ENCODE results near the gene SIRT5. TPM values are rescaled to one million over a fixed set of nuclear protein-coding genes. Genes with fewer than 3 reads are reported as not detected.
A peak's percentile ranks its signal among the peaks of the same experiment; 100 is the strongest.

SIRT5 gene
- total RNA-seq, 2 donors from 2014 or later, result 12.1 to 19.0 TPM

GRCh38 chr6:13617066-13617465, 42.7 kb downstream of the SIRT5 start:
- H3K27ac ChIP-seq (ENCODE audit: low read depth, low read length), result no peak overlapping the region
- TF ChIP-seq CTCF (conservative IDR thresholded peaks at IDR 0.05), result no peak
- H3K4me3 Mint-ChIP-seq, result peak overlapping the region; percentile 99
- H3K9ac ChIP-seq (ENCODE audit: extremely low read depth, low read length, poor library complexity, severe bottlenecking), result no peak overlapping the region
- no peaks in the 10 kb centered on the region for H3K9me3 ChIP-seq (ENCODE audit: control insufficient read depth, low read length)
- H3K36me3 ChIP-seq (ENCODE audit: control insufficient read depth, insufficient read depth, low read length), result peaks cover 53% of the 10 kb centered on the region
- H3K4me1 Mint-ChIP-seq, result peaks cover 18% of the 10 kb centered on the region
- H3K4me1 ChIP-seq (ENCODE audit: control insufficient read depth, insufficient read depth, low read length), result peaks cover 3% of the 10 kb centered on the region
- H3K27ac Mint-ChIP-seq, result peak overlapping the region; percentile 4
- 75 to 92% methylated on average over 1 to 2 of the region's 2 CpGs for WGBS, 2 experiments (ENCODE audit: insufficient coverage in 1 of 2, insufficient read length in 1 of 2)
- no peak for DNase-seq
- peak overlapping the region; percentile 97 for H3K4me3 ChIP-seq (ENCODE audit: low read length)
- H3K36me3 Mint-ChIP-seq (ENCODE audit: low read depth), result peaks cover 38% of the 10 kb centered on the region
- H3K9me3 Mint-ChIP-seq, result no peaks in the 10 kb centered on the region
- H3K27me3 ChIP-seq (ENCODE audit: control insufficient read depth, insufficient read depth, low read length, poor library complexity, severe bottlenecking), result no peaks in the 10 kb centered on the region
- H3K27me3 Mint-ChIP-seq (ENCODE audit: insufficient read depth), result no peaks in the 10 kb centered on the region

- Mint-ChIP-seq H3K4me1 (peaks cover 5% of the 10 kb centered on the region), H3K4me3 (no peak overlapping the region), H3K27ac (no peak overlapping the region), H3K9me3 (no peaks in the 10 kb centered on the region), H3K36me3 (ENCODE audit: low read depth) (peaks cover 37% of the 10 kb centered on the region), H3K27me3 (ENCODE audit: insufficient read depth) (no peaks in the 10 kb centered on the region)
- Histone ChIP-seq H3K9me3 (ENCODE audit: control insufficient read depth, low read length) (no peaks in the 10 kb centered on the region), H3K9ac (ENCODE audit: extremely low read depth, low read length, poor library complexity, severe bottlenecking) (no peak overlapping the region), H3K4me3 (ENCODE audit: low read length) (no peak overlapping the region), H3K27me3 (ENCODE audit: control insufficient read depth, insufficient read depth, low read length, poor library complexity, severe bottlenecking) (no peaks in the 10 kb centered on the region), H3K4me1 (ENCODE audit: control insufficient read depth, insufficient read depth, low read length) (no peaks in the 10 kb centered on the region), H3K36me3 (ENCODE audit: control insufficient read depth, insufficient read depth, low read length) (peaks cover 97% of the 10 kb centered on the region), H3K27ac (ENCODE audit: low read depth, low read length) (no peak overlapping the region)
- 54 to 63% methylated on average over 3 to 4 of the region's 4 CpGs for WGBS, 2 experiments (ENCODE audit: insufficient coverage in 1 of 2, insufficient read length in 1 of 2)
- peak; percentile 84 for TF ChIP-seq CTCF (conservative IDR thresholded peaks at IDR 0.05)
- peak; percentile 76 for DNase-seq
Observed at GRCh38 chr6:13624871-13625288, 50.5 kb downstream of the SIRT5 start.

GRCh38 chr6:13629459-13630116, 55.2 kb downstream of the SIRT5 start:
- H3K9me3 Mint-ChIP-seq, result no peaks in the 10 kb centered on the region
- H3K4me3 Mint-ChIP-seq, result no peak overlapping the region
- no peaks in the 10 kb centered on the region for H3K27me3 Mint-ChIP-seq (ENCODE audit: insufficient read depth)
- Histone ChIP-seq H3K27me3 (ENCODE audit: control insufficient read depth, insufficient read depth, low read length, poor library complexity, severe bottlenecking) (no peaks in the 10 kb centered on the region), H3K4me3 (ENCODE audit: low read length) (no peak overlapping the region), H3K9ac (ENCODE audit: extremely low read depth, low read length, poor library complexity, severe bottlenecking) (no peak overlapping the region), H3K36me3 (ENCODE audit: control insufficient read depth, insufficient read depth, low read length) (peaks cover 80% of the 10 kb centered on the region), H3K4me1 (ENCODE audit: control insufficient read depth, insufficient read depth, low read length) (no peaks in the 10 kb centered on the region), H3K27ac (ENCODE audit: low read depth, low read length) (no peak overlapping the region), H3K9me3 (ENCODE audit: control insufficient read depth, low read length) (no peaks in the 10 kb centered on the region)
- no peak for DNase-seq
- 85 to 100% methylated on average over 1 to 3 of the region's 4 CpGs for WGBS, 2 experiments (ENCODE audit: insufficient coverage in 1 of 2, insufficient read length in 1 of 2)
- peaks cover 8% of the 10 kb centered on the region for H3K4me1 Mint-ChIP-seq
- H3K36me3 Mint-ChIP-seq (ENCODE audit: low read depth), result peaks cover 43% of the 10 kb centered on the region
- no peak overlapping the region for H3K27ac Mint-ChIP-seq
- no peak for TF ChIP-seq CTCF (conservative IDR thresholded peaks at IDR 0.05)
